ENCODE measurements around the gene RUFY1. TPM values are rescaled to one million over a fixed set of nuclear protein-coding genes. Genes with fewer than 3 reads are reported as not detected.

The RUFY1 gene
- total and polyA plus RNA-seq, 9 of the 15 experiments (the other 6 are each of a cell fraction or from before 2014, with no cell fraction given) = 5.0 to 41.7 (median 29.6) TPM

- in situ Hi-C loops (cut with MboI) = no loop called here
- H3K9me1 ChIP-seq (ENCODE audit: control insufficient read depth, insufficient read depth, low read length) = no peaks in the 10 kb centered on the region
- 3% methylated on average over 17 of the region's 17 CpGs for WGBS (ENCODE audit: insufficient coverage, low coverage, missing lambda C conversion rate)
- no peaks in the 10 kb centered on the region for H3K4me1 ChIP-seq (replicated peaks in 1 of 2; ENCODE audit: control insufficient read depth in 2 of 2, insufficient read depth in 2 of 2, low read length in 2 of 2)
- no peak overlapping the region for H2AFZ ChIP-seq (ENCODE audit: low read depth, low read length)
- CTCF ChIA-PET (ENCODE audit: low intra/inter-chr PET ratio) = no interaction called here
- H3K27me3 ChIP-seq (ENCODE audit: control insufficient read depth in 2 of 2, insufficient read depth in 2 of 2, low read length in 2 of 2) = peaks cover 20 to 33% of the 10 kb centered on the region in 2 experiments
- intact Hi-C loops (cut with micrococcal nuclease) = no loop called here
- TF ChIP-seq SMAD1 (IDR thresholded peaks at IDR 0.05; ENCODE audit: low read depth, low read length, partially characterized antibody) (no peak), SMC3 (conservative IDR thresholded peaks at IDR 0.05; ENCODE audit: insufficient read depth, low read depth, low read length) (no peak), ZNF239 (CRISPR knock-in tag; IDR thresholded peaks at IDR 0.05) (no peak), PCBP2 (IDR thresholded peaks at IDR 0.05; ENCODE audit: low read depth, low read length, poor library complexity, severe bottlenecking) (no peak), ZBTB49 (CRISPR knock-in tag; IDR thresholded peaks at IDR 0.05; ENCODE audit: borderline replicate concordance) (no peak), ID3 (CRISPR knock-in tag; IDR thresholded peaks at IDR 0.05) (no peak), ID3 (tag; IDR thresholded peaks at IDR 0.05) (no peak), HMGXB4 (CRISPR knock-in tag; IDR thresholded peaks at IDR 0.05) (no peak)
- POLR2A ChIA-PET = interaction anchor here (1.0 to 1.1 kb wide), 2 partner anchors 11 to 14 kb away, joined by 3 read pairs; no protein-coding TSS in a partner anchor
- no peak for FAIRE-seq
- H3K4me2 ChIP-seq (ENCODE audit: insufficient read depth, low read length) = no peak overlapping the region
- H3K9ac ChIP-seq (ENCODE audit: insufficient read depth in 1 of 2, low read depth in 2 of 2, low read length in 2 of 2) = no peak overlapping the region
- no peaks in the 10 kb centered on the region for H3K79me2 ChIP-seq (ENCODE audit: control insufficient read depth, insufficient read depth, low read length)
- H3K27ac ChIP-seq (ENCODE audit: extremely low read depth, low read depth, low read length) = no peak overlapping the region
- H3K9me3 ChIP-seq (replicated peaks; ENCODE audit: control insufficient read depth, insufficient read depth, low read depth, low read length) = no peaks in the 10 kb centered on the region
- ATAC-seq = no peak
- H3K4me3 ChIP-seq = no peak overlapping the region
- no peaks in the 10 kb centered on the region for H4K20me1 ChIP-seq (replicated peaks; ENCODE audit: control insufficient read depth, insufficient read depth, low read length)
- BruUV-seq (replicated peaks) = no TSS peak
- DNase-seq (ENCODE audit: extremely low read depth in 1 of 4, low spot score in 3 of 4) = no peak
- no peaks in the 10 kb centered on the region for H3K36me3 ChIP-seq (ENCODE audit: control insufficient read depth, insufficient read depth, low read length)
Observed at GRCh38 chr5:179504600-179505396, 45.6 kb upstream of the RUFY1 start.
